Activated T-cell treated with anti-CD3 and anti-CD28 coated beads for 48 hours (primary cell): ENCODE data around the gene PWWP3B.
"Not testable (repeated sequence)": the region's sequence is repeated elsewhere in the genome, so short reads cannot be mapped to it uniquely, and the experiment has no call there.

Experiments
- DNase-seq: peaks from one replicate; pipeline ENCODE4 v3.0.0-alpha.2; 2020; ENCODE audit warnings: low read depth

The PWWP3B gene

DNA sequence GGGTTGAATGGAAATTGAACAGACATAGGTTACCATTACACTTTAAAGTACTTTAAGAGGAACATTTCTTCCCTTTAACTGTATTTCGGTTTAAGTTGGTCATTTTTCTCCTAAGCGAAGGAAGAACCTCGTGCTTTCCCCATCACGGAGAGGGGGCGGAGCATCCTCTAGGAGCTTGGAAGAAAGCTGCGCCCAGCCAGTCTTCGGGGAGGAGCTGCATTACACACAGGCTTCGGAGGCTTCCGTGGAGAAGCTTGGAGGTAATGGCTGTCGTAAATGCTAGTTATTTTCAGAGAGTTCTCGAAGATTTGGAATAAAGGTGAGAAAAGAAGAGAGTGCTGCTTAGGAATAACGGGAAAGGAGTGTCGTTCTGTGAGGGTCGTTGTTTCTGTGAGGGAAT, at the start of gene PWWP3B:
Gene PWWP3B, plus strand, starts transcription at position 199 of the 400 bp plus-strand sequence. CDS start 37,128 bp downstream, outside the sequence.
- DNase-seq: no peak

DNA sequence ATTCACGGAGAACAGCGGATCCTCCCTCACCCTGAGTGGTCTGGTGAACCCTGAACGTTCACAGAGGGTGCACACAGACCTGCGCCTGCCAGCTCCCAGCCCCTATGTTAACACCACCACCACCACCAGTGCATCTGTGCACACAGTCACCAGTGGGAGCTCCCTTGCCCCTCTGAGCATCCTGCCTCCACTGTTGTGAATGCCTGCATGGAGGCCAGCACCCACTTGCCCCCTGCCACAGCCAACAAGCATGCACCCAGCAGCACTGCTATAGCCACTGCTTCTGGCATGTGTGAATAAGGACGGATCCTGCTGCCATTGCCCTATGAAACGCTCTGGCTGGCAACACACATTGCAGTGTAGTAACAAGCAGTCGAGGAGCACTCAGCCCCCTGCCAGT, 29.1 kb upstream of the PWWP3B start:
- no peak for DNase-seq

DNA sequence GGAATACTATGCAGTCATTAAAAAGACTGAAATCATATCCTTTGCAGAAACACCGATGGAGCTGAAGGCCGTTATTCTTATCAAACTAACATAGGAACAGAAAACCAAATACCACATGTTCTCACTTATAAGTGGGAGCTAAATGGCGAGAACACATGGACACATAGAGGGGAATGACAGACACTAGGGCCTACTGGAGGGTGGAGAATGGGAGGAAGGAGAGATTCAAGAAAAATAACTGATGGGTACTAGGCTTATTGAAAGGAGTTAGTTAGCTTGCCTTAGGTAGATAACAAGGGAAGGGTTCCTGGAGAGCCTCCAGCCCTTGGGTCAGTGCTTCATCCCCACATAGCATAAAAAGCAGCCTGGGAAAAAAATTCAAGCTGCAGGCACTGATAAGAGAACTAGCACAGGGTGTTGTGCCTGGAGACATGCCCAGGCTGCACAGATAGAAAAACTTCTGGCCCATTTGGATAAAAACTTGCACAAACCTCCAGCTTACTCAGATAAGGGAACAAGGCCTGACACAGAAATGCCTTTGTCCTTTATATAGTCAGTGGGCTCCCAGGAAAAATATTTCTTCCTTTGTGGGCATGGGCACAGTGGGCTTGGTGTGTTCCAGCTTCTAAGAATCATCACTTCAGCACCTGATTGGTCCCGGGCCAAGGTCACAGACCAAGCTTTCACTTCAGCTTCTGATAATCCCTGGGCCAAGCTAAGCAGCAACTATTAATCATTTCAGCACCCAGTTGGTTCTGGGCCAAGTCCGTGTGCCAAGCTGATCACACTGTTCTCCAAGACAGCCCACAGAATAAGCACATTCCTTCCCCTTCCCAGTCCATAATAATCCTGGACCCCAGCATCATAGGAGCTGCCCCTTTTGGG, 23.1 kb upstream of the PWWP3B start:
- DNase-seq: no peak

DNA sequence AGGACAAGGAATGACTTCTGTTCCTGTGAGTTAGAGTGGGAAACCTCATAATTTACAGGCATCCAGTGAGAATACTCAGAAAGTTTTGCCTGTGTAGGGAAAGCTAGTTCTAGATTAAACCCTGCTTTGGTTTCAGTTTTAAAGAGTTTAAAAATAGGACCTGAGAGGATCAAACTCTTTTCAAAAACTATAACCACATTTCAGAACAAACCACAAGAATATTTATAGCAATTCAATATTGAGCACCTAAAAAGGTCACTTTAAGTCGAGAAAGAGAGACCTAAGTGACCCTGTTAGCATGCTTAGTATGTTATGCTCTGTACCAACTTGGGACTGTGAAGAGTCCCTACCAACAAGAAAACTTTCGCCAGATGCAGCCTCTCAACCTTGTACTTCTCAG, 17.4 kb upstream of the PWWP3B start:
- DNase-seq: no peak

DNA sequence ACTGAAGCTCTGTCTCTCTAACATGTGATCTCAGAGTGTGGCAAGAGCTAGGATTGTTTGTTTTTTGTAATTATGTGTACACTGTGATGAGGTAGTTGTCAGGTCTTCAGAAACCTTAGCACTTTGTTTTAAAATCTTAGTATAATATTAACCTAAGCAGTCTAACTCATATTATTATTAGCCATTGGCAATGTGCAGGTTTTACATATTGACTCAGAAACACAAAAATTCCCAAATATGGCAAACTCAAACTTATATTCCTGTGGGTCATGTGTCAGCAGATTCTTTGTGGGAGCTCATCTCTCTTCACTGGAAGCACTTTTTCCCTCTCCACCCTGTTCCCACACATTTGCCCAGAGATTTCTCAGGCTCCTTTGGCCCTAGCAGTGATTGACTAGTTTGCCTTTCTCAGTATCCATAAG, 8.2 kb upstream of the PWWP3B start:
- no peak for DNase-seq

DNA sequence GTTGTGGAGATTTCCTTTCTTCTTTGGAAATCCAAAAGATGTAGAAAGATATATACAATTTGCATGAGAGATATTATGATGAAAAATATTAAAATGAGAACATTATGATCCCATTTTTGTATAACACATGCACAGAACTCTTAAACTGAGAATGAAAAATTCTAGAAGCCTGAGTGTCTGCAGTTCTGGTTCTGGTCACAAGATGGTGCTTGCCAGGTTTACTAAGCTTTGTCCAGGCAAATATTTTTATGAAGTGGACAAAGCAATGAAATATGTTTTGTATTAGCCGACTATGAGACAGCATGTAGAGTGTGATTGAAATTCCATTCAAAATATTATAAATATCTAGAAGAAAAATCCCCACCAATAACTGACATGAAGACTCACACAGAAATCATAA, 2.2 kb downstream of the PWWP3B start:
- no peak for DNase-seq

DNA sequence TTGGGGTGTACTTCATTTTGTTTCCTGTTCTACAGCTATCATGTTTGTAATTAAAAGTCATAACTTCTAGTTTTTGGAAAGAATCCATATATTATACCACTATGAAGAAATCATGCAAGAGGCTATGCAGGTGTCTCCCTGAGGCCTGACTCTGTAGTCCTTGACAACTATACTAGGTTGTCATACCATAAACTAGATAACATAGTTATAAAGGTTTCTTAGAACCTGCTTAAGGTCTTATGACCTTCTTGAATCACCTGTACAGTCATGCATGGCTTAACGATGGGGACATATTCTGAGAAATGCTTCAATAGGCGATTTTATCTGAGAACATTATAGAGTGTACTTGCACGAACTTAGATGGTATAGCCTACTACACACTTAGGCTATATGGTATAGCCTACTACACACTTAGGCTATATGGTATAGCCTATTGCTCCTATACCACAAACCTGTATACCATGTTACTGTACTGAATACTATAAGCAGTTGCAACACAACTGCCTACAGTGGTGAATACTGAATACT, 3.3 kb downstream of the PWWP3B start:
- no peak for DNase-seq

DNA sequence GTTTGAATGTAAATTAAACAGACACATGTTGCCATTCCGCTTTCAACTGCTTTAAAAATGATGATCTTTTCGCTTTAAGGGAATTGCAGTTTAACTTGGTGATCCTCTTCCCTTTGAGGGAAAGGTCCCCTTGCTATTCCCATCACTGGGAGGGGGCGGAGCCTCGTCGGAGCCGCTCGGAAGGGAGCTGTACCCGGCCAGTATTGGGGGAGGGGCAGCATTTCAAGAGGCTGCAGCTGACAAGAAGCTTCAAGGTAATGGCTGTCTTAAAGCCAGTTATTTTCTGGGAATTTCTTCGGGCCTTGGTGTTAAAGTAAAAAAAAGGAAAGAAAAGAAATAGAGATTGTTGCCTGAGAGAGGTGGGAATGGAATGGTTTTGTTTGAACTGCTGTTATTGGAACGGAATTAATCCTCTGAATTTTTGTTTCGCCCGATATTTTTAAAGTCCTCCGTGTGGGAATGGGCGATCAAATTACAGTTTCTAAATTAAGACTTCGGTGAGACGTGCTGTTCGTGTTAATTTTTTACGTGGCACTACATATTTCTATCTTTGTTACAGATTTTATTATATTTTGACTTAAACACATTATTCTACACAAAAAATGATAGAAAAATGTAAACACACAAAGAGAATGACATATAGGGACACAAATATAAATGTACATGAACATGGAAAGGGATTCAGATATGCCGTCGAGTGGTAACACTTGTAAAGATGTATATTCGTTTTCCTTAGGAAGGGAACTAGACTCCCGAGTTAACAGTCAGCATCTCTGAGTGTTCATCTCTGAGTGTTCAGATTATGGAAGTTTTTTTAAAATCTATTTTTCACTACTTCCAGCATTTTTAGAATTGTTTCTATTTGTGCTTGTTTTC, 9.2 kb downstream of the PWWP3B start:
- no peak for DNase-seq

DNA sequence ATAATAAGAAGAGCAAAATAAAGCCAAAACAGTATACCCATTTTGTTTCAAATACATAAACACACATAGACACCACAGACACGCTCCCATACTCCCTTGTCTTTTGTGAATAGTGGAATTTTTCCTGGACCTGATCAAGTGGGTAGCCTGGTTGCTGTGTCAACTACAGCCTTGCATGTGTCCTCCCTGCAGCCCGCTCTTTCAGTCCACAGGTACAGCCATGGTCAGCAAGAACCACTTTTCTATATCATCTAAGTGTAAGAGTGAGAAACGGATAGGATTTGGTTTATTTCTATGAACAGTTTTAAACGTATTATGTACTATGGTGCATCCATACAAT, 9.8 kb downstream of the PWWP3B start:
- no peak for DNase-seq

DNA sequence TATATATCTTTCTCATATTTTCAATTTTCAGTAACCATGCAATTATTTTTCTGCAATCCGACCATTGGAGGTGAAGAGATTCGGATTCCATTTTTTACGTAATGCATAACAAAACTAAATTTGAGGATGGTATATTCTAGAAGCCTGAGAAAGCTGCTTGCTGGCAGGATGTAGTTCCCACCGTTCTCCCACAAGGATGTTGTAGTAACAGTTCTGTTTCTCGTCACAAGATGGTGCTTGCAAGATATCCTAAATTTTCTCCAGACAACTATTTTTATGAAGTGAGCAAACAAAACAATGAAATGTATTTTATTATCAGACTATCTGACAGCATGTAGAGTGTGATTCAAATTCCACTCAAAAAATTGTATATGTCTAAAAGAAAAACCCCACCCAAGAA, 10.7 kb downstream of the PWWP3B start:
- no peak for DNase-seq

DNA sequence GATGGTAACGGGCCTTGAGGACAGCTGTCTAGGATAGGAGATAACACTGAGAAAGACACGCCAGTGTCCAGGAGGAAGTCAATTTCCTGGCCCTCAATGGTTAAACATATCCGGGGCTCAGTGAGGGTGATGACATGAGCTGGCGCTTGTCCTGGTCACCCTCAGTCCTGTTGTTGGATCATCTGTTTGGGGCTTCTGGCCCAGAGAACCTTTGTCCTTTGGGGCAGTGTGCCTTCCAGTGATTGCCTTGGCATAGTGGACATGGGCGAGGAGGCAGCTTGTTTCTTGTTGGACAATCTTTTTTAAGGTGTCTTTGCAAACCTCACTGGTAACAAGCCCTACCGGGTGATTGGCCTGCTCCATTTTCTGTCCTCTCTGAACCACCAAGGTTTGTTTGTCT, 15.6 kb downstream of the PWWP3B start:
- not testable (repeated sequence) for DNase-seq

DNA sequence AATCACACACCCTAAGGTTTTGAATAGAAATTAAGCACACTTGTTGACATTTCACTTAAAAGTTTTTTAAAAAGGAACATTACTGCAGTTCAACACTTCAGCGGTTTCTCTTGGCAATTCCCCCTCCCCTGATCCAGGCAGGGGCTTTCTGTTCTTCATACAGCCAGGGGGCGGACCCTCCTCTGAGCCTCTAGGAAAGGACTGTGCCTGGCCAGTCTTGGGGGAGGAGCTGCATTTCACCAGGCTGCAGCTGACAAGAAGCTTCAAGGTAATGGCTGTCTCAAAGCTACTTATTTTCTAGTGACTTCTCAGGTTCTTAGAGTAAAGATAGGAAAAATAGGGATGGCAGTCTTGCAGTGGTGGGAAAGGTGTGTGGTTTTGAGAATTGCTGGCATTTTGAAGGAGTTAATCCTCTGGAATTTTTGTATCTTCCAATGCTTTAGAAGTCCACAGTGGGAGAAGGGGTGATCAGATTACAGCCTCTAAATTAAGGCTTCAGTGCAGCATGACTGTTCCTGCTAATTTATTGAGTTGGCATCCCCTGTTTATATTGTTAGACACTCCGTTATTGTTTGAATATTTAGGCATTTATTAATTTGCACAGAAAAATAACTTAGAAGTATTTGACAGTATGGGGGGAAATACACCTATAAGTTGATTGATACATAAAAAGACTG, 33.5 kb downstream of the PWWP3B start:
- DNase-seq: no peak

DNA sequence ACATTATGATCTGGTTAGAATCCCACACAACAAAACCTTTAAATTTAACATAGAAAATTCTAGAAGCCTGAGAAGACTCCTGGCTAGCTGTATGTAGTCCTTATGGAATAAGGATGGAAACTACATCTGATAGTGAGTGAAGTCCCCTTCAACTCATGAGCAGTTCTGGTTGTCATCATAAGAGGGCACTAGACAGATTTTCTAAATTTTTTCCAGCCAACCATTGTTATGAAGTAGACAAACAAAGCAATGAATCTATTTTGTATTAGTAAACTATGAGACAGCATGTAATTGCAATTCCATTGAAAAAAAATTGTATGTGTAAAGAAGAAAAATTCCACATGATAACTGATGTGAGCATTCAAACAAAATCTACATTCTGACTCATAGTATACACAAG, 35.2 kb downstream of the PWWP3B start:
- DNase-seq: no peak

DNA sequence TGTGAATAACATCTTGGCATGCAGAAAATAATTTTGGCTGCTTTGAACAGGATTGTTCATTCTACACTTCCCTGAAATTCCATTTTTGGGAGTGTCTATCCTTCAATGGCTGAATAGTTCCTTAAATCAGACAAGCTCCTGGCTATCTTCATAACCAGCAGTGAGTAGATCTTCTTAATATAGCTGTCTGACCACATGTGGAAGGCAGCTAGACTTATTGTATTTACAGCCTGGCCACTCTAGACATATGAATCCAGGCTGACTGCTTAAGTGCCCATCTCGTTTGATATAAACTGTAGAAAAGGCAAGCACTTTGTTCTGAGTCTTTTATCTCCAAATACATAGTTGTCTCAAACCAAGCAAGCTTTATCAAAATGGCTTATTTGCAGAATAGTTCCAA, 40.0 kb downstream of the PWWP3B start:
- no peak for DNase-seq
